Activated T-helper 17 cell treated with anti-CD3 and anti-CD28 coated beads, Interleukin-2, amount 50 U/mL, for 72 hours (primary cell): ENCODE measurements around the gene IGF2R. TPM values are rescaled to one million over a fixed set of nuclear protein-coding genes. Genes with fewer than 3 reads are reported as not detected.

Experiments
- ATAC-seq: fragments of 150-1000 bp; cut with Tn5 transposase; replicated peaks from 2 replicates; pipeline ENCODE4 v1.10.0; 2021; ENCODE audit warnings: mild to moderate bottlenecking, moderate library complexity
- H3K27ac Mint-ChIP-seq: one replicate; pipeline ENCODE4 v1.8.0; 2022; ENCODE audit warnings: mixed read lengths
- H3K27me3 Mint-ChIP-seq: one replicate; pipeline ENCODE4 v1.8.0; 2022; ENCODE audit warnings: mixed read lengths
- H3K36me3 Mint-ChIP-seq: one replicate; pipeline ENCODE4 v1.8.0; 2022; ENCODE audit warnings: low read depth, mild to moderate bottlenecking, mixed read lengths
- H3K4me1 Mint-ChIP-seq: one replicate; pipeline ENCODE4 v1.8.0; 2022; ENCODE audit warnings: mixed read lengths
- H3K4me3 Mint-ChIP-seq: one replicate; pipeline ENCODE4 v1.8.0; 2022; ENCODE audit warnings: mild to moderate bottlenecking, mixed read lengths
- H3K9me3 Mint-ChIP-seq: one replicate; pipeline ENCODE4 v1.8.0; 2022; ENCODE audit warnings: mixed read lengths
- total RNA-seq, 2 donors: library from RNA; stranded (reverse); gene quantifications; one replicate each; pipeline ENCODE4 v1.2.3, GENCODE V29; 2022

Gene IGF2R
- total RNA-seq, 2 donors from 2014 or later: 68.2 to 82.2 TPM

- no peaks in the 10 kb centered on the region for H3K4me1 Mint-ChIP-seq
- no peaks in the 10 kb centered on the region for H3K27me3 Mint-ChIP-seq
- no peak overlapping the region for H3K4me3 Mint-ChIP-seq
- no peak overlapping the region for H3K27ac Mint-ChIP-seq
- H3K36me3 Mint-ChIP-seq: peaks cover 99% of the 10 kb centered on the region
- peak; percentile 78 for ATAC-seq
- no peaks in the 10 kb centered on the region for H3K9me3 Mint-ChIP-seq
These were observed 107.1 kb downstream of the IGF2R start for GRCh38 chr6:160076009-160076408.

DNA sequence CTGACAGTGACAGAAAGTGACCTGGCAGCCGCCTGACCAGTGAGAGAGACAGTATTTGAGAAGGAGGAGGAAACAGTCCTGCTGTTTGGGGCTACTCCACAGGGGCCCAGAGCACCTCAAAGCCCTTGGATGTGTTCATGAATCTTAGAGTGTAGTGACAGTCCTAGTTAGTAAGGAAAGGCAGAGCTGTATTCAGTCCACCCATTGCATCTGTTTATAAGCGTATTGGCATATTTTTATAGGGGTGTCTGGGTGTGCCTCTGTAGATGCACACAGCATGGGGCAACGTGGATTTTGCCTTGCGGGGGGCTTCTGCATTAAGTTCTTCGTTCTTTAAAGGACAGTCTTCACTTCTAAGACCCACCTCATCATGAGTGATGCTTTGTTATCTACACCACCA is 108.1 kb downstream of the IGF2R start:
- no peak overlapping the region for H3K4me3 Mint-ChIP-seq
- no peaks in the 10 kb centered on the region for H3K27me3 Mint-ChIP-seq
- no peak for ATAC-seq
- H3K36me3 Mint-ChIP-seq: peaks cover 100% of the 10 kb centered on the region
- H3K27ac Mint-ChIP-seq: peak overlapping the region; percentile 46
- no peaks in the 10 kb centered on the region for H3K9me3 Mint-ChIP-seq
- H3K4me1 Mint-ChIP-seq: no peaks in the 10 kb centered on the region

DNA sequence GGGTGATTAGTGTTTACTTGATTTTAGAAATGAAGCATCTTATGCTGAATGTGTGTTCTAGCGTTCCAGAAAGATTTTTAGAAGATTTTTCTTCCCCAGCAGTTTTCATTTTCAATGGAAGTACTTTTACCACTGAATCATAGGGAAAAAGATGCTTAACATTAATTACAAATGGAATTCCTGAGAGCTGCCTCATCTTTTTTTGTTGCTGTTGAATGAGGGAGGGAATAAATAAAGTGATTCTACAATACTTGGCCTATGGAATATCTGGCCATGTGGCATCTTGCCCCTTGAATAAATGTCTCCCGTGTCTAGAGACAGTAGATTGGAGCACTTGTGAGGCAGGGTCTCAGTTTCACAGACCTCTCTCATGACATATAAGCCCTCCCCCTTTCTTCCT is 108.6 kb downstream of the IGF2R start:
- H3K36me3 Mint-ChIP-seq: peaks cover 100% of the 10 kb centered on the region
- no peak for ATAC-seq
- H3K27ac Mint-ChIP-seq: peak overlapping the region; percentile 46
- H3K9me3 Mint-ChIP-seq: no peaks in the 10 kb centered on the region
- no peaks in the 10 kb centered on the region for H3K4me1 Mint-ChIP-seq
- no peaks in the 10 kb centered on the region for H3K27me3 Mint-ChIP-seq
- no peak overlapping the region for H3K4me3 Mint-ChIP-seq

GRCh38 chr6:160078883-160079685 is 110.2 kb downstream of the IGF2R start:
- H3K4me1 Mint-ChIP-seq: no peaks in the 10 kb centered on the region
- no peak overlapping the region for H3K27ac Mint-ChIP-seq
- no peak for ATAC-seq
- H3K27me3 Mint-ChIP-seq: no peaks in the 10 kb centered on the region
- no peak overlapping the region for H3K4me3 Mint-ChIP-seq
- H3K9me3 Mint-ChIP-seq: no peaks in the 10 kb centered on the region
- peaks cover 100% of the 10 kb centered on the region for H3K36me3 Mint-ChIP-seq

GRCh38 chr6:160079686-160080043 is 110.8 kb downstream of the IGF2R start:
- H3K4me3 Mint-ChIP-seq: no peak overlapping the region
- no peak overlapping the region for H3K27ac Mint-ChIP-seq
- no peaks in the 10 kb centered on the region for H3K27me3 Mint-ChIP-seq
- H3K4me1 Mint-ChIP-seq: no peaks in the 10 kb centered on the region
- peaks cover 100% of the 10 kb centered on the region for H3K36me3 Mint-ChIP-seq
- H3K9me3 Mint-ChIP-seq: no peaks in the 10 kb centered on the region
- no peak for ATAC-seq

- no peak overlapping the region for H3K4me3 Mint-ChIP-seq
- no peak for ATAC-seq
- no peaks in the 10 kb centered on the region for H3K27me3 Mint-ChIP-seq
- peaks cover 100% of the 10 kb centered on the region for H3K36me3 Mint-ChIP-seq
- no peaks in the 10 kb centered on the region for H3K4me1 Mint-ChIP-seq
- no peaks in the 10 kb centered on the region for H3K9me3 Mint-ChIP-seq
- no peak overlapping the region for H3K27ac Mint-ChIP-seq
These were observed 111.2 kb downstream of the IGF2R start for GRCh38 chr6:160080097-160080496.

- Mint-ChIP-seq H3K27me3 (no peaks in the 10 kb centered on the region), H3K27ac (no peak overlapping the region), H3K9me3 (no peaks in the 10 kb centered on the region), H3K4me1 (no peaks in the 10 kb centered on the region), H3K4me3 (no peak overlapping the region), H3K36me3 (peaks cover 100% of the 10 kb centered on the region)
- no peak for ATAC-seq
These were observed 112.5 kb downstream of the IGF2R start for GRCh38 chr6:160081398-160081797.

DNA sequence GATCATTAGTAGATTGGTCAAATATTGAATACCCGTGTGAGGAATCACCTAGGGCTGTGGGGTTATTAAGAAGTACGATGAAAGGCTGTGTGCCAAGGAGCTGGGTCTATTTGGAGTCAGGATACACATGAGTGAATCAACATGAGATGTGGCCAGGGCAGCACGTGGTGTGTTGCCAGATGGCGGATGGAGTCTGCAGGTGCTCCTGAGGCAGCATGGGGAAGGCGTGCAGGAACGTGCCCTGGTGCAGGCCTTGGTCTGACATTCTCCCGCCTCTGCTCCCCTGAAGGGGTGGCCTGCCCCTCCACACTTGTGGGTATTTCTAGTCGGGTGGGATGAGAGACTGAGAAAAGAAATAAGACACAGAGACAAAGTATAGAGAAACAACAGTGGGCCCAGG is 113.7 kb downstream of the IGF2R start:
- no peak overlapping the region for H3K4me3 Mint-ChIP-seq
- H3K36me3 Mint-ChIP-seq: peaks cover 100% of the 10 kb centered on the region
- no peaks in the 10 kb centered on the region for H3K9me3 Mint-ChIP-seq
- H3K27me3 Mint-ChIP-seq: no peaks in the 10 kb centered on the region
- no peak for ATAC-seq
- H3K27ac Mint-ChIP-seq: peak overlapping the region; percentile 22
- no peaks in the 10 kb centered on the region for H3K4me1 Mint-ChIP-seq

DNA sequence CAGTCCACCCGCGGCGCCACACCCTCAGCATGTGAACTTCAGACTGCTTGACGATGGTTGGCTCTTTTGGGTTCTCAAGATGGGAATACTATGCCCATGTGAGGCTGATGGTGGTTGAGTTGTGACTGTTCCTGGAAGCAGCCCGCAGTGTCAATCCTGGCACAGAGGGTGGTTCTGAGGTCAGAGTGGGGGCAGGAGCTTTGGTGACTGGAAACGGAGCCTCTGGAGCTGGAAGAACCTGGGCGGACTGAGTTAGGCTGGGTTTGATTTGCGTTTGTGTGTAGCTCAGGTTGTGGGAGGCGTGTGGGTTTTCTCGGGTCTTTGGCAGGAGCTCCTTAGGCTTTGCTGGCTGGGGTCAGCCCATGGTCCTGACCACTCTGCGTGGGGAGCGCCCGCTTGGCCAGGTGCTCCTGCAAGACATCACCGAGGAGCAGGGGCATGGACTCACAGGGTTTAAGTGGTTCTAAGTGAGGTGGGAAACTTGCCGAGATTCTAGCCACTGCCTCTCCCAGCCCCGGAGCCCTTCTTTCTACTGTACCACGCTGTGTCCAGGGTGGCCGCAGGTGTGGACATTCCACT is 115.4 kb downstream of the IGF2R start:
- no peak for ATAC-seq
- Mint-ChIP-seq H3K4me1 (no peaks in the 10 kb centered on the region), H3K27me3 (no peaks in the 10 kb centered on the region), H3K9me3 (no peaks in the 10 kb centered on the region), H3K36me3 (peaks cover 100% of the 10 kb centered on the region), H3K4me3 (no peak overlapping the region), H3K27ac (no peak overlapping the region)

GRCh38 chr6:160085226-160085625 is 116.3 kb downstream of the IGF2R start:
- H3K4me1 Mint-ChIP-seq: no peaks in the 10 kb centered on the region
- H3K27me3 Mint-ChIP-seq: no peaks in the 10 kb centered on the region
- no peak overlapping the region for H3K4me3 Mint-ChIP-seq
- H3K9me3 Mint-ChIP-seq: no peaks in the 10 kb centered on the region
- peak overlapping the region; percentile 50 for H3K27ac Mint-ChIP-seq
- peaks cover 100% of the 10 kb centered on the region for H3K36me3 Mint-ChIP-seq
- no peak for ATAC-seq

DNA sequence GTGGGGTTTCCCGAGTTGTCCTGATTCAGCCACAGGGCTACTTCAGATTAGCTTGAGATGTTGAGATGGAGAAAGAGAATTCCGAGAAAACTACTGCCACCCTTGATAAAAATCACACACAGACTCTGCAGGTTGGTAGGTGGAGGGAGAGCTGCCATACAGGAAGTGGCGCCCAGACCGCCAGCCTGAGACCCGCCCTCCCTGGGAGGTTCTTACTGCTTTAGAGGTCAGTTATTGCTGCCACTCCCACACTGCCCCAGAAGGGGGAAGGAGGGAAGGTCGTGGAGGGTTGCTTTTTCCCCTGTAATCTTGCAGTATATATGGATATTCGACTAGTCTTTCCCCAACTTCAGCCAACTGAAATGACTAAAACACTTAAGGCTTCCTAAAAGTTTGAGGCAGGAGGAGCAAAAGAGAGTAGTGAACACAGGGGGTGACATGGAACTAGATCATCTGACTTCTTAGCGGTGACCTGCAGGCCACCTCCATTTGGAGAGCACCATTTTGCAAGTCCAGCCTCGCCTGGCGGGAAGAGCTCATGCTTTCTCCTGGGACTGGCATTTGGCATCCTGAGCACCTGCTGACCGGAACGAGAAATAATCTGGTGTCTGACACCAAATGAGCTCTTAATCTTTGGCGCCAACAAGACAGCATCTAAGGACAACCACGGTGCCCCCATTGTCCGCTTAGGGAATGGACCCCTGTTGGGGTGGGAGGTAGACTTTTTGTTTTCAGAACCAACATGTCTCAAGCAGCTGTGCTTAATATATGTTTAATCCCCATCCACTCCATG is 117.0 kb downstream of the IGF2R start:
- H3K27ac Mint-ChIP-seq: peak overlapping the region; percentile 50
- no peaks in the 10 kb centered on the region for H3K9me3 Mint-ChIP-seq
- no peaks in the 10 kb centered on the region for H3K4me1 Mint-ChIP-seq
- H3K4me3 Mint-ChIP-seq: no peak overlapping the region
- ATAC-seq: no peak
- H3K36me3 Mint-ChIP-seq: peaks cover 98% of the 10 kb centered on the region
- no peaks in the 10 kb centered on the region for H3K27me3 Mint-ChIP-seq

DNA sequence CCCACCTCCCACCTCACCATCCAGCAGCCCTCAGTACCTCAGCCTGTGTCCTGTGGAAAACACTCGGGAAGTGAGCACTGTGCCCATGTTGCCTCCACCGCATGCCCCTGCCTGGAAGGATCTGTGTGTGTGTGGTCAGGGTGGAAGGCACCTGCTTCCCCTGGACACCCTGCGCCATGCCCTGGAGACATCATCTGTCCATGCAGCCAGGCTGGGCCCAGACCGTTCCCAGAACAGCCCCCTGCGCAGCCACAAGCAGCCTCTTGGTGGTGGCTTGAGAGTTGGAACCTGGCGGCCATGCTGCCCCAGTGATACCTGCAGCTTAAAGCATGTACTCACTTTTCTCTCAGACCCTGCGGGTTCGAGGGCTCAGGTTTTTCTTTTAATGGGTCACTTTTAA is 117.9 kb downstream of the IGF2R start:
- no peaks in the 10 kb centered on the region for H3K4me1 Mint-ChIP-seq
- H3K27me3 Mint-ChIP-seq: no peaks in the 10 kb centered on the region
- H3K36me3 Mint-ChIP-seq: peaks cover 95% of the 10 kb centered on the region
- no peak overlapping the region for H3K4me3 Mint-ChIP-seq
- H3K27ac Mint-ChIP-seq: no peak overlapping the region
- no peaks in the 10 kb centered on the region for H3K9me3 Mint-ChIP-seq
- no peak for ATAC-seq

DNA sequence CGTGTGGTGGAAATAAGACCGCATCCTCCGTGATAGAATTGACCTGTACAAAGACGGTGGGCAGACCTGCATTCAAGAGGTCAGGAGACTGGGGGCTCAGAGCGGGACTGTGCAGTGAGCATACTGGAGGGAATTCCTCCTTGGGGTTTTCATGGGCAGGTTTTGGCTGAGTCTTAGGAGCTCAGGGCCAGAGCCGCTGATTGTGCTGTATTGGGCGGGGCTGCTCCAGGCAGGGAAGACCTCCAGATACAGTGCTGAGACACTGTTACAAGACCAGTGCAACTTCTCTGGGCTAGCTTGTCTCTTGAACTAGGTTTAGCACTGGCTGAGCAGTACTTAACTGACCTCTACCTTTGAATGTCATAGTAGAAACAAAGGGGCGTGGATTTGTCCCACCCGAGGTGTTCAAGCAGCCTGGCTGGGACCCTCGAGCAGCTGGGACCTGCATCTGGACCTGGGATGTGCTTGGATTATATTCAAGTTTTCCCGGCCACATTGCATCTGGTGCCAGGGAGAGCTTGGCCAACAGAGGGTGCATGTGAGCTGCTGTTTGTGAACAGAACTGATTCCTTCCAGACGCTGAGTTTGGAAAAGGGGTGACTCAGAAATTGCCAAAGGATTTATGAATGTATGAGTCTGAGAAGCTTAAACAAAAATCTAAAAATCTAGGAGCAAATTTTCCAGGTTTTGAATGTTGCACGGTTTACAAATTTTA is 119.3 kb downstream of the IGF2R start:
- Mint-ChIP-seq H3K36me3 (peaks cover 91% of the 10 kb centered on the region), H3K27me3 (no peaks in the 10 kb centered on the region), H3K4me1 (no peaks in the 10 kb centered on the region), H3K9me3 (no peaks in the 10 kb centered on the region), H3K4me3 (no peak overlapping the region), H3K27ac (no peak overlapping the region)
- no peak for ATAC-seq

- H3K4me3 Mint-ChIP-seq: no peak overlapping the region
- H3K9me3 Mint-ChIP-seq: no peaks in the 10 kb centered on the region
- no peak for ATAC-seq
- H3K27ac Mint-ChIP-seq: no peak overlapping the region
- H3K27me3 Mint-ChIP-seq: no peaks in the 10 kb centered on the region
- H3K4me1 Mint-ChIP-seq: no peaks in the 10 kb centered on the region
- H3K36me3 Mint-ChIP-seq: peaks cover 91% of the 10 kb centered on the region
These were observed 120.1 kb downstream of the IGF2R start for GRCh38 chr6:160088784-160089533.
